ENCODE data around the gene CLTRN. TPM values are rescaled to one million over a fixed set of nuclear protein-coding genes. Genes with fewer than 3 reads are reported as not detected.

Gene CLTRN
- total and polyA plus RNA-seq, 2 of the 8 experiments (the other 6 are each of a cell fraction or from before 2014, with no cell fraction given) = 1.2 to 1.3 TPM

DNA sequence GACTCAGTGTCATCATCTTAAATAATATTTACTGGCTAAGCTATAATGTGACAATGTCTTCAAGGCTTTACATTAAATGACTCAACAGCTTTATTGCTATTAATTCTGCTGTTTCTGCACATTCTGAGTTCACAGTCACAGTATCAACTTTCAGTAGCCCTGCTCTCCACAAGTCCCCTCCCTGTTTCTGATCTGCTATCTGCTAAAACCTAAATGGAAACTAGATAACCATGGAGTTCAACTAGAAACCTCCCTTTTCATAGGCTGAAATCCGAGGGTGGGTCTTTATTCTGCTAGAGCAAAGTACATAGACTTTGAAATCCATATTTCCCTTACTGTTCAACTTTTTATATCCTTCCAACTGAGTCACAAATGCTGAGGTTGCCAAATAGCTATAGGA lies 58.5 kb downstream of the CLTRN start (continued):
- TF ChIP-seq JUND (IDR thresholded peaks at IDR 0.05; ENCODE audit: low read length) (no peak), SIN3A (conservative IDR thresholded peaks at IDR 0.05 in 1 of 2, IDR thresholded peaks at IDR 0.05 in 1 of 2; ENCODE audit: low read depth in 1 of 2, low read length in 2 of 2) (no peak), RXRA (IDR thresholded peaks at IDR 0.05; ENCODE audit: insufficient read depth, low read depth, low read length) (no peak), KDM5A (IDR thresholded peaks at IDR 0.05; ENCODE audit: low read length) (no peak)
- TF ChIP-seq, protein P1, sequence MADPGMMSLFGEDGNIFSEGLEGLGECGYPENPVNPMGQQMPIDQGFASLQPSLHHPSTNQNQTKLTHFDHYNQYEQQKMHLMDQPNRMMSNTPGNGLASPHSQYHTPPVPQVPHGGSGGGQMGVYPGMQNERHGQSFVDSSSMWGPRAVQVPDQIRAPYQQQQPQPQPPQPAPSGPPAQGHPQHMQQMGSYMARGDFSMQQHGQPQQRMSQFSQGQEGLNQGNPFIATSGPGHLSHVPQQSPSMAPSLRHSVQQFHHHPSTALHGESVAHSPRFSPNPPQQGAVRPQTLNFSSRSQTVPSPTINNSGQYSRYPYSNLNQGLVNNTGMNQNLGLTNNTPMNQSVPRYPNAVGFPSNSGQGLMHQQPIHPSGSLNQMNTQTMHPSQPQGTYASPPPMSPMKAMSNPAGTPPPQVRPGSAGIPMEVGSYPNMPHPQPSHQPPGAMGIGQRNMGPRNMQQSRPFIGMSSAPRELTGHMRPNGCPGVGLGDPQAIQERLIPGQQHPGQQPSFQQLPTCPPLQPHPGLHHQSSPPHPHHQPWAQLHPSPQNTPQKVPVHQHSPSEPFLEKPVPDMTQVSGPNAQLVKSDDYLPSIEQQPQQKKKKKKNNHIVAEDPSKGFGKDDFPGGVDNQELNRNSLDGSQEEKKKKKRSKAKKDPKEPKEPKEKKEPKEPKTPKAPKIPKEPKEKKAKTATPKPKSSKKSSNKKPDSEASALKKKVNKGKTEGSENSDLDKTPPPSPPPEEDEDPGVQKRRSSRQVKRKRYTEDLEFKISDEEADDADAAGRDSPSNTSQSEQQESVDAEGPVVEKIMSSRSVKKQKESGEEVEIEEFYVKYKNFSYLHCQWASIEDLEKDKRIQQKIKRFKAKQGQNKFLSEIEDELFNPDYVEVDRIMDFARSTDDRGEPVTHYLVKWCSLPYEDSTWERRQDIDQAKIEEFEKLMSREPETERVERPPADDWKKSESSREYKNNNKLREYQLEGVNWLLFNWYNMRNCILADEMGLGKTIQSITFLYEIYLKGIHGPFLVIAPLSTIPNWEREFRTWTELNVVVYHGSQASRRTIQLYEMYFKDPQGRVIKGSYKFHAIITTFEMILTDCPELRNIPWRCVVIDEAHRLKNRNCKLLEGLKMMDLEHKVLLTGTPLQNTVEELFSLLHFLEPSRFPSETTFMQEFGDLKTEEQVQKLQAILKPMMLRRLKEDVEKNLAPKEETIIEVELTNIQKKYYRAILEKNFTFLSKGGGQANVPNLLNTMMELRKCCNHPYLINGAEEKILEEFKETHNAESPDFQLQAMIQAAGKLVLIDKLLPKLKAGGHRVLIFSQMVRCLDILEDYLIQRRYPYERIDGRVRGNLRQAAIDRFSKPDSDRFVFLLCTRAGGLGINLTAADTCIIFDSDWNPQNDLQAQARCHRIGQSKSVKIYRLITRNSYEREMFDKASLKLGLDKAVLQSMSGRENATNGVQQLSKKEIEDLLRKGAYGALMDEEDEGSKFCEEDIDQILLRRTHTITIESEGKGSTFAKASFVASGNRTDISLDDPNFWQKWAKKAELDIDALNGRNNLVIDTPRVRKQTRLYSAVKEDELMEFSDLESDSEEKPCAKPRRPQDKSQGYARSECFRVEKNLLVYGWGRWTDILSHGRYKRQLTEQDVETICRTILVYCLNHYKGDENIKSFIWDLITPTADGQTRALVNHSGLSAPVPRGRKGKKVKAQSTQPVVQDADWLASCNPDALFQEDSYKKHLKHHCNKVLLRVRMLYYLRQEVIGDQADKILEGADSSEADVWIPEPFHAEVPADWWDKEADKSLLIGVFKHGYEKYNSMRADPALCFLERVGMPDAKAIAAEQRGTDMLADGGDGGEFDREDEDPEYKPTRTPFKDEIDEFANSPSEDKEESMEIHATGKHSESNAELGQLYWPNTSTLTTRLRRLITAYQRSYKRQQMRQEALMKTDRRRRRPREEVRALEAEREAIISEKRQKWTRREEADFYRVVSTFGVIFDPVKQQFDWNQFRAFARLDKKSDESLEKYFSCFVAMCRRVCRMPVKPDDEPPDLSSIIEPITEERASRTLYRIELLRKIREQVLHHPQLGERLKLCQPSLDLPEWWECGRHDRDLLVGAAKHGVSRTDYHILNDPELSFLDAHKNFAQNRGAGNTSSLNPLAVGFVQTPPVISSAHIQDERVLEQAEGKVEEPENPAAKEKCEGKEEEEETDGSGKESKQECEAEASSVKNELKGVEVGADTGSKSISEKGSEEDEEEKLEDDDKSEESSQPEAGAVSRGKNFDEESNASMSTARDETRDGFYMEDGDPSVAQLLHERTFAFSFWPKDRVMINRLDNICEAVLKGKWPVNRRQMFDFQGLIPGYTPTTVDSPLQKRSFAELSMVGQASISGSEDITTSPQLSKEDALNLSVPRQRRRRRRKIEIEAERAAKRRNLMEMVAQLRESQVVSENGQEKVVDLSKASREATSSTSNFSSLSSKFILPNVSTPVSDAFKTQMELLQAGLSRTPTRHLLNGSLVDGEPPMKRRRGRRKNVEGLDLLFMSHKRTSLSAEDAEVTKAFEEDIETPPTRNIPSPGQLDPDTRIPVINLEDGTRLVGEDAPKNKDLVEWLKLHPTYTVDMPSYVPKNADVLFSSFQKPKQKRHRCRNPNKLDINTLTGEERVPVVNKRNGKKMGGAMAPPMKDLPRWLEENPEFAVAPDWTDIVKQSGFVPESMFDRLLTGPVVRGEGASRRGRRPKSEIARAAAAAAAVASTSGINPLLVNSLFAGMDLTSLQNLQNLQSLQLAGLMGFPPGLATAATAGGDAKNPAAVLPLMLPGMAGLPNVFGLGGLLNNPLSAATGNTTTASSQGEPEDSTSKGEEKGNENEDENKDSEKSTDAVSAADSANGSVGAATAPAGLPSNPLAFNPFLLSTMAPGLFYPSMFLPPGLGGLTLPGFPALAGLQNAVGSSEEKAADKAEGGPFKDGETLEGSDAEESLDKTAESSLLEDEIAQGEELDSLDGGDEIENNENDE (IDR thresholded peaks at IDR 0.05; ENCODE audit: insufficient replicate concordance, low read length) = no peak
